ENCODE data around the gene SLC6A19.

DNA sequence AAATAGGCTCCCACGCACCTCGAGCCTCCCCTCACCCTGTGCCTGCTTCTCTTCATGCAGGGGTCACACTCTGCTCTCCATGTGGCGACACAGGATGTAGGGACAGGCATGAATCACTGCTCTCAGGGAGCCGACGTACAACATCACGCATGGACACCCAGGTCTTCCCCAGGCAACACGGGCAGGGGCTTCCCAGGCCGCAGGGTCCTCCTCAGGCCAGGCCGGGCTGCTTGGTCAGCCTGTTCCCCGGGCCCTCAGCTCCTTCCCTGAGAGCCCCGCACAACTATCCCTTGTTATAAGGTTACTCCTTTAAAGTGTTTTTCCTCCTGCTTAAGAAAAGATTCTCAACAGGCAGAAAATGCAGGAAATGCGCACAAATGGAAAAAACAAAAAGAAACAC, 24.8 kb downstream of the SLC6A19 start:
- TF ChIP-seq TAF1 (IDR thresholded peaks at IDR 0.05; ENCODE audit: borderline replicate concordance, low read depth, low read length): no peak
- no peak for TF ChIP-seq POLR2AphosphoS5 (IDR thresholded peaks at IDR 0.05; ENCODE audit: low read depth, low read length)

Data from GM12892 (cell line).